ENCODE results near the gene PPP2R5C.

GRCh38 chr14:101772770-101773169 is 11.3 kb downstream of the PPP2R5C start:
- TF ChIP-seq CTCF (IDR thresholded peaks at IDR 0.05) (no peak), POLR2A (IDR thresholded peaks at IDR 0.05) (no peak), POLR2AphosphoS5 (IDR thresholded peaks at IDR 0.05) (no peak), EP300 (IDR thresholded peaks at IDR 0.05) (no peak)
